AG08396 (cell line): ENCODE data around the gene ANKRD24.
"Not testable (repeated sequence)": the region's sequence is repeated elsewhere in the genome, so short reads cannot be mapped to it uniquely, and the experiment has no call there.

ENCODE experiments used
- DNase-seq: peaks from one replicate; pipeline ENCODE4 v3.0.0; 2012; ENCODE audit warnings: low spot score, mixed read lengths

ANKRD24 gene

DNA sequence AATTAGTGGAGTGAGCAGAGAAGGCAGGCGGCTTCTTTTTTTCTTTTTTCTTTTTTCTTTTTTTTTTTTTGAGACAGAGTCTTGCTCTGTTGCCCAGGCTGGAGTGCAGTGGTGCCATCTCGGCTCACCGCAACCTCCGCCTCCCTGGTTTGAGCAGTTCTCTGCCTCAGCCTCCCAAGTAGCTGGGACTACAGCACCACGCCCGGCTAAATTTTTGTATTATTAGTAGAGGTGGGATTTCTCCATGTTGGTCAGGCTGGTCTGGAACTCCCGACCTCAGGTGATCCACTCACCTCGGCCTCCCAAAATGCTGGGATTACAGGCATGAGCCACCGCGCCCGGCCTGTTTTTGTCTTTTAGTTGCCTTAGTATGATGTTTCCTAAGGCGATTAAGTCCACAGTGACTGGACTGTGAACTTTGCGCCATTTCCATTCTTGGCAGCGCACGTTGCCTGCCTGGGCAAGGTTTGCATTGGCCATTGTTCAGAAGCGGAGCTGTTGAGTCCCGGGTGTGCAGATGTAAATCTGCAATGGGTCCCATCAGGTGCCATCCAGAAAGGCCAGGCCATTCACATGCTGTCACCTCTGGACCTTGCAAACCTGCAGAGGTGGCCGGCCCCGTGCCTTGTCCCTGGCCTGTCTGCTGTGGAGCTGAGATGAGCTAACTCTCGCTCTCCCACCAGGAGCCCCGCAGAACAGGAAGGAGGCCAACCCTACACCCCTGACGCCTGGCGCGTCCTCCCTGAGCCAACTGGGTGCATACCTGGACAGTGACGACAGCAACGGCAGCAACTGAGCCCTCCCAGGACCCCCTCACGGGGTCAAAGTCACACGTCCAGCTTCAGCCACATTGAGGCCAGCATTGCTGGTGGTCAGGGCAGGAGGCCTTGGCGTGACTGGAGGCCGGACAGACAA, 85.7 kb downstream of the ANKRD24 start:
- DNase-seq = no peak

DNA sequence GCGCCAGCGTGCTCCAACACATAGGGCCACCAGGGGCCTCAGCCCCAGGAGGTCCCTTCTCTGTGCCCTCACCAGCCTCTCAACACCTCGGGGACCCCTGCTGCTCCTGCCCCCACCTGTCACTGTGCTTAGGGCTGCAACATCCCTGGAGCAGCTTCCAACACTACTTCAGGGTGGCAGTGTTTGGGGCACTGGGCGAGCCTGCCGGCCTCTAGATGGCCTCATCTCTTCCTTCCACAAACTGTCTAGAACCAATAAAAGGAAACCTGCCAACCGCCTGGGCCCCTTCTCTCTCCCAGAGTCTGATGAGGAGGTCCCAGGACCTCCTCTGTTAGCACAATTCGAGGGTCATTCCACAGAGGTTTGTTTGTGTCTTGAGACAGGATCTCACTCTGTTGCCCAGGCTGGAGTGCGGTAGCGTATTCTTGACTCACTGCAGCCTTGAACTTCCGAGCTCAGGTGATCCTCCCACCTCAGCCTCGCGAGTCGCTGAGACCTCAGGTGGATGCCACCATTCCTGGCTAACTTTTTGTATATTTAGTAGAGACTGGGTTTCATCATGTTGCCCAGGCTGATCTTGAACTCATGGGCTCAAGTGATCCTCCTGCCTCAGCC, 86.4 kb downstream of the ANKRD24 start:
- no peak for DNase-seq

GRCh38 chr19:4272894-4273293, 90.4 kb downstream of the ANKRD24 start:
- no peak for DNase-seq

DNA sequence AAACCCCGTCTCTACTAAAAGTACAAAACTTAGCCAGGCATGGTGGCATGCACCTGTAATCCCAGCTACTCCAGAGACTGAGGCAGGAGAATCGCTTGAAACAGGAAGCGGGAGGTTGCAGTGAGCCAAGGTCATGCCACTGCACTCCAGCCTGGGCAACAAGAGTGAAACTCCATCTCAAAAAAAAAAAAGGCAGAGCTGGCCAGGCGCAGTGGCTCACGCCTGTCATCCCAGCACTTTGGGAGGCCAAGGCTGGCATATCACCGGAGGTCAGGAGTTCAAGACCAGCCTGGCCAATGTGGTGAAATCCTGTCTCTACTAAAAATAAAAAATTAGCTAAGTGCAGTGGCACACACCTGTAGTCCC, 91.8 kb downstream of the ANKRD24 start:
- DNase-seq = not testable (repeated sequence)
